Lung (tissue), 12 donors: ENCODE data around the gene PDK2. TPM values are rescaled to one million over a fixed set of nuclear protein-coding genes. Genes with fewer than 3 reads are reported as not detected.

Experiments
- ATAC-seq: fragments of 200-7000 bp; cut with Tn5 transposase; one replicate; pipeline ENCODE4 v1.9.1; 2020; ENCODE audit warnings: moderate number of reproducible peaks; ENCODE audit not compliant: insufficient read depth, low FRiP score
- DNase-seq, 3 donors: peaks; one replicate each; pipeline ENCODE4 v3.0.0-alpha.2; 2013 to 2017
- H3K27ac ChIP-seq, 2 donors: one replicate each; pipeline ENCODE4 v1.5.1; 2013; ENCODE audit warnings: mild to moderate bottlenecking in 2 of 2, moderate library complexity in 2 of 2, control low read depth in 1 of 2, inconsistent platforms in 1 of 2, low read depth in 1 of 2, low read length in 1 of 2
- H3K27me3 ChIP-seq, 3 donors: one replicate each; pipeline ENCODE4 v1.5.1; 2013; ENCODE audit warnings: low read length in 2 of 3; ENCODE audit not compliant: control insufficient read depth in 3 of 3, insufficient read depth in 3 of 3
- H3K36me3 ChIP-seq, 4 donors: one replicate each; pipeline ENCODE4 v1.5.1; 2013; ENCODE audit warnings: low read length in 4 of 4, mild to moderate bottlenecking in 1 of 4, moderate library complexity in 1 of 4; ENCODE audit not compliant: control insufficient read depth in 4 of 4, insufficient read depth in 4 of 4
- H3K4me1 ChIP-seq, 5 donors: one replicate each; pipeline ENCODE4 v1.5.1; 2013; ENCODE audit warnings: low read length in 5 of 5, mild to moderate bottlenecking in 2 of 5, moderate library complexity in 1 of 5; ENCODE audit not compliant: control insufficient read depth in 5 of 5, insufficient read depth in 5 of 5
- H3K4me3 ChIP-seq: one replicate; pipeline ENCODE4 v1.5.1; 2013; ENCODE audit warnings: mild to moderate bottlenecking, control low read depth, moderate library complexity
- H3K9ac ChIP-seq, 2 donors: one replicate each; pipeline ENCODE4 v1.5.1; 2013; ENCODE audit warnings: low read length in 2 of 2, control low read depth in 1 of 2; ENCODE audit not compliant: insufficient read depth in 1 of 2
- H3K9me3 ChIP-seq, 4 donors: one replicate each; pipeline ENCODE4 v1.5.1; 2013; ENCODE audit warnings: low read length in 3 of 4, mild to moderate bottlenecking in 1 of 4, moderate library complexity in 1 of 4; ENCODE audit not compliant: control insufficient read depth in 4 of 4, insufficient read depth in 3 of 4
- CTCF ChIP-seq: IDR thresholded peaks from 2 replicates; pipeline ENCODE4 v1.5.1; 2012; ENCODE audit warnings: mild to moderate bottlenecking; ENCODE audit errors: control extremely low read depth, extremely low read depth
- WGBS, 2 donors: extraction: QIAGEN DNeasy Blood & Tissue Kit; methylation state at CpG; one replicate each; pipeline ENCODE4 v1.1.7; 2013; 5-methylcytosine and 5-hydroxymethylcytosine counted together
- polyA plus RNA-seq, 2 donors: library from polyadenylated mRNA; stranded (reverse); fragments of 200-250 nt; gene quantifications; one replicate each; pipeline ENCODE4 v1.2.1, GENCODE V29; 2013
- total RNA-seq, 2 donors: library from RNA; depleted of rRNA in 1 of 2; stranded (reverse); fragments of >200 nt in 1 of 2; gene quantifications; one replicate each; pipeline ENCODE4 v1.2.1, GENCODE V29; 2014 to 2021
- donor health status: control.
- donor health status: control.
- donor health status: Bipolar disorder and iron deficiency.
- donor health status: healthy.
- donor health status: DM: yes; HTN: yes; CAD: no.

Gene PDK2
- total and polyA plus RNA-seq, 4 donors = 10.0 to 27.8 (median 19.4) TPM

GRCh38 chr17:50118828-50119218 lies 23.7 kb downstream of the PDK2 start:
- Histone ChIP-seq H3K27me3 (no peaks in the 10 kb centered on the region), H3K36me3 (peaks cover 0 to 2% (median 0%) of the 10 kb centered on the region in 4 donors), H3K9ac (no peak overlapping the region), H3K4me3 (no peak overlapping the region), H3K9me3 (no peaks in the 10 kb centered on the region), H3K4me1 (peaks cover 0 to 12% (median 4%) of the 10 kb centered on the region in 5 donors), H3K27ac (no peak overlapping the region)
- TF ChIP-seq CTCF = no peak
- DNase-seq (no peak), ATAC-seq (no peak)
- WGBS, 2 donors = 84 to 94% methylated on average over 4 of the region's 4 CpGs

GRCh38 chr17:50120475-50121253 lies 25.5 kb downstream of the PDK2 start:
- Histone ChIP-seq H3K27ac (no peak overlapping the region), H3K27me3 (no peaks in the 10 kb centered on the region), H3K4me1 (peaks cover 0 to 16% (median 7%) of the 10 kb centered on the region in 5 donors), H3K36me3 (peaks cover 0 to 2% (median 0%) of the 10 kb centered on the region in 4 donors), H3K9me3 (no peaks in the 10 kb centered on the region), H3K4me3 (no peak overlapping the region), H3K9ac (no peak overlapping the region)
- TF ChIP-seq CTCF = no peak
- 92 to 93% methylated on average over 7 of the region's 7 CpGs for WGBS, 2 donors
- DNase-seq (no peak), ATAC-seq (no peak)

- ATAC-seq = no peak
- 81 to 92% methylated on average over 3 of the region's 3 CpGs for WGBS, 2 donors
- H3K4me1 ChIP-seq = peaks cover 0 to 12% (median 0%) of the 10 kb centered on the region in 5 donors
- H3K27me3 ChIP-seq = no peaks in the 10 kb centered on the region
- no peak for TF ChIP-seq CTCF
- DNase-seq = no peak
- no peaks in the 10 kb centered on the region for H3K36me3 ChIP-seq
- H3K4me3 ChIP-seq = no peak overlapping the region
- no peak overlapping the region for H3K9ac ChIP-seq
- H3K27ac ChIP-seq = peak overlapping the region in 1 of 2 donors; percentile 51
- no peaks in the 10 kb centered on the region for H3K9me3 ChIP-seq
These were observed 27.8 kb downstream of the PDK2 start for GRCh38 chr17:50122945-50123344.
